HCT116 (cell line): ENCODE data around the gene SDK2. TPM values are rescaled to one million over a fixed set of nuclear protein-coding genes. Genes with fewer than 3 reads are reported as not detected.

ENCODE experiments used
- ATAC-seq: fragments of 200-7000 bp; cut with Tn5 transposase; 2 replicates; pipeline ENCODE4 v1.9.1; 2020; ENCODE audit warnings: mild to moderate bottlenecking, moderate library complexity
- BruUV-seq: library from RNA; stranded (reverse); fragments of 400-500 nt; replicated peaks from 2 replicates; lab custom pipeline; 2021; lab: Mats Ljungman, UMichigan
- CTCF ChIA-PET: fragments of 300-600 bp; sonication (Branson Sonifier 250); formaldehyde crosslinking; loops from one replicate; lab custom pipeline; 2021; ENCODE audit warnings: antibody characterized with exemption; lab: Charles Lee
- POLR2A ChIA-PET: fragments of 300-600, 350-600 bp; sonication (Branson Sonifier 250); formaldehyde crosslinking; loops from one replicate; lab custom pipeline; 2021; ENCODE audit warnings: antibody characterized with exemption; lab: Charles Lee
- RAD21 ChIA-PET, 2 experiments: fragments of 300-600 bp; sonication (Branson Sonifier 250); formaldehyde crosslinking; loops; one replicate each; lab custom pipeline; 2023; ENCODE audit warnings: low total read pairs in 2 of 2; ENCODE audit not compliant: uncharacterized antibody in 2 of 2, unreplicated experiment in 2 of 2, low non-redundant PET in 1 of 2; lab: Charles Lee
- DNase-seq: peaks from one replicate; pipeline ENCODE4 v3.0.0-alpha.2; 2010; ENCODE audit warnings: low read depth, low spot score
- H2AFZ ChIP-seq: fragments of 200-600 bp; shearing (Covaris generic), sonication (generic); 2 replicates; pipeline ENCODE4 v1.6.1; 2017; ENCODE audit warnings: low read depth, mixed run types, mixed read lengths, antibody characterized with exemption, low read length; ENCODE audit not compliant: poor library complexity, severe bottlenecking
- H3K27ac ChIP-seq: 2 replicates; pipeline ENCODE4 v1.5.1; 2012; ENCODE audit warnings: low read depth, low read length
- H3K27me3 ChIP-seq: fragments of 200-600 bp; sonication (generic); 2 replicates; pipeline ENCODE4 v1.6.1; 2016; ENCODE audit warnings: mixed run types, low read length, mixed read lengths; ENCODE audit not compliant: insufficient read depth
- H3K36me3 ChIP-seq, 2 experiments: fragments of 200-500 bp in 1 of 2; fragments of 200-600 bp in 1 of 2; sonication (Bioruptor generic) in 1 of 2; sonication (generic) in 1 of 2; 2 replicates each; pipeline versions ENCODE4 v1.5.1 to v1.6.1; 2014 to 2016; ENCODE audit warnings: low read length in 2 of 2, inconsistent platforms in 1 of 2, mixed read lengths in 1 of 2, mixed run types in 1 of 2; ENCODE audit not compliant: insufficient read depth in 2 of 2, control insufficient read depth in 1 of 2
- H3K4me1 ChIP-seq, 2 experiments: fragments of 200-600 bp in 1 of 2; sonication (generic) in 1 of 2; 2 replicates each; pipeline versions ENCODE4 v1.5.1 to v1.6.1; 2012 to 2017; ENCODE audit warnings: low read length in 2 of 2, inconsistent platforms in 1 of 2, mild to moderate bottlenecking in 1 of 2, mixed read lengths in 1 of 2, mixed run types in 1 of 2, moderate library complexity in 1 of 2; ENCODE audit not compliant: insufficient read depth in 2 of 2, control insufficient read depth in 1 of 2
- H3K4me2 ChIP-seq: fragments of 200-600 bp; sonication (generic); 2 replicates; pipeline ENCODE4 v1.6.1; 2017; ENCODE audit warnings: mixed run types, low read length, mixed read lengths
- H3K4me3 ChIP-seq, 2 experiments: fragments of 200-600 bp in 1 of 2; sonication (generic) in 1 of 2; replicated peaks in 1 of 2; 2 replicates each; pipeline ENCODE4 v1.5.1; 2011 to 2016; ENCODE audit warnings: low read length in 2 of 2, control low read depth in 1 of 2, low read depth in 1 of 2, mild to moderate bottlenecking in 1 of 2, mixed read lengths in 1 of 2, mixed run types in 1 of 2
- H3K79me2 ChIP-seq: fragments of 200-600 bp; sonication (generic); 2 replicates; pipeline ENCODE4 v1.6.1; 2017; ENCODE audit warnings: mild to moderate bottlenecking, mixed run types, low read length, moderate library complexity, mixed read lengths; ENCODE audit not compliant: insufficient read depth
- H3K9ac ChIP-seq: fragments of 200-600 bp; sonication (generic); 2 replicates; pipeline ENCODE4 v1.6.1; 2016; ENCODE audit warnings: low read length, mixed read lengths
- H3K9me2 ChIP-seq: fragments of 200-600 bp; sonication (generic), shearing (Covaris generic); 2 replicates; pipeline ENCODE4 v1.6.1; 2017; ENCODE audit warnings: mixed run types, mild to moderate bottlenecking, moderate library complexity; ENCODE audit not compliant: insufficient read depth
- H3K9me3 ChIP-seq, 2 experiments: fragments of 200-500 bp in 1 of 2; fragments of 200-600 bp in 1 of 2; sonication (Bioruptor generic) in 1 of 2; sonication (generic) in 1 of 2; 2 replicates each; pipeline ENCODE4 v1.6.1; 2014 to 2017; ENCODE audit warnings: low read length in 2 of 2, mixed read lengths in 2 of 2, inconsistent platforms in 1 of 2, low read depth in 1 of 2, mild to moderate bottlenecking in 1 of 2, mixed run types in 1 of 2, moderate library complexity in 1 of 2; ENCODE audit not compliant: control insufficient read depth in 1 of 2, insufficient read depth in 1 of 2
- H4K20me1 ChIP-seq: fragments of 200-600 bp; sonication (generic), shearing (Covaris generic); 2 replicates; pipeline ENCODE4 v1.6.1; 2017; ENCODE audit warnings: mixed run types, mild to moderate bottlenecking, moderate library complexity; ENCODE audit not compliant: insufficient read depth
- CEBPB ChIP-seq: IDR thresholded peaks from 2 replicates; pipeline ENCODE4 v1.6.1; 2012; ENCODE audit warnings: low read depth
- ELF1 ChIP-seq: IDR thresholded peaks from 2 replicates; pipeline ENCODE4 v1.6.1; 2012; ENCODE audit warnings: low read depth, borderline replicate concordance
- EZH2 ChIP-seq: fragments of 200-600 bp; sonication (generic); IDR thresholded peaks from 2 replicates; pipeline ENCODE4 v1.6.1; 2017; ENCODE audit warnings: antibody characterized with exemption, mixed run types
- FOSL1 ChIP-seq: IDR thresholded peaks from 2 replicates; pipeline ENCODE4 v1.6.1; 2012; ENCODE audit warnings: low read depth
- JUND ChIP-seq: IDR thresholded peaks from 2 replicates; pipeline ENCODE4 v1.6.1; 2012
- POLR2A ChIP-seq: IDR thresholded peaks from 2 replicates; pipeline ENCODE4 v1.7.0; 2011; ENCODE audit warnings: borderline replicate concordance; ENCODE audit not compliant: insufficient read depth, insufficient read length; ENCODE audit errors: extremely low read depth
- RAD21 ChIP-seq: IDR thresholded peaks from 2 replicates; pipeline ENCODE4 v1.6.1; 2012; ENCODE audit warnings: low read depth, mild to moderate bottlenecking
- SRF ChIP-seq: IDR thresholded peaks from 2 replicates; pipeline ENCODE4 v1.6.1; 2012; ENCODE audit warnings: low read depth
- TCF7L2 ChIP-seq: IDR thresholded peaks from 2 replicates; pipeline ENCODE4 v1.7.0; 2011; ENCODE audit warnings: borderline replicate concordance, inconsistent platforms; ENCODE audit not compliant: insufficient read depth, insufficient read length; ENCODE audit errors: extremely low read depth
- YY1 ChIP-seq: IDR thresholded peaks from 2 replicates; pipeline ENCODE4 v1.6.1; 2011; ENCODE audit warnings: low read length, low read depth, moderate library complexity, mild to moderate bottlenecking; ENCODE audit not compliant: insufficient replicate concordance; ENCODE audit errors: extremely low read depth
- ZFX ChIP-seq: fragments of 450-650 bp; IDR thresholded peaks from 2 replicates; pipeline ENCODE4 v1.6.1; 2017
- intact Hi-C: fragments of 100-400 bp; cut with micrococcal nuclease; formaldehyde crosslinking; loops from 2 replicates; pipeline ENCODE4 v1.10.0; 2022
- total RNA-seq: library from RNA; stranded (reverse); gene quantifications from one replicate; pipeline ENCODE4 v1.2.1, GENCODE V29; 2021; ENCODE audit not compliant: unreplicated experiment

Gene SDK2
- total RNA-seq, 1 experiment from 2014 or later: 0.10 TPM

GRCh38 chr17:73492125-73492820 is 152.0 kb downstream of the SDK2 start:
- Histone ChIP-seq H3K27ac (no peak overlapping the region), H4K20me1 (no peaks in the 10 kb centered on the region), H2AFZ (no peak overlapping the region), H3K36me3 (no peaks in the 10 kb centered on the region), H3K79me2 (no peaks in the 10 kb centered on the region), H3K4me2 (no peak overlapping the region), H3K27me3 (peaks cover 35% of the 10 kb centered on the region), H3K9me3 (no peaks in the 10 kb centered on the region), H3K4me3 (no peak overlapping the region), H3K9me2 (no peaks in the 10 kb centered on the region), H3K9ac (no peak overlapping the region), H3K4me1 (no peaks in the 10 kb centered on the region)
- RAD21 ChIA-PET: no interaction called here
- TF ChIP-seq SRF: no peak
- TF ChIP-seq ZFX: no peak
- TF ChIP-seq CEBPB: no peak
- intact Hi-C loops: no loop called here
- DNase-seq (no peak), ATAC-seq (no peak)
- BruUV-seq: no TSS peak
- POLR2A ChIA-PET: no interaction called here
- CTCF ChIA-PET: no interaction called here

- no peaks in the 10 kb centered on the region for H3K36me3 ChIP-seq
- no peaks in the 10 kb centered on the region for H3K79me2 ChIP-seq
- intact Hi-C loops: no loop called here
- no peak overlapping the region for H3K4me2 ChIP-seq
- DNase-seq (no peak), ATAC-seq (no peak)
- H3K9me3 ChIP-seq: no peaks in the 10 kb centered on the region
- TF ChIP-seq TCF7L2 (no peak), EZH2 (no peak), CEBPB (no peak), POLR2A (no peak), ELF1 (no peak), YY1 (no peak), FOSL1 (no peak), JUND (no peak), ZFX (no peak), RAD21 (no peak)
- no peaks in the 10 kb centered on the region for H3K9me2 ChIP-seq
- peaks cover 29% of the 10 kb centered on the region for H3K27me3 ChIP-seq
- H3K4me1 ChIP-seq: no peaks in the 10 kb centered on the region
- H3K27ac ChIP-seq: no peak overlapping the region
- no peaks in the 10 kb centered on the region for H4K20me1 ChIP-seq
- BruUV-seq: no TSS peak
- RAD21 ChIA-PET: no interaction called here
- POLR2A ChIA-PET: no interaction called here
- no peak overlapping the region for H3K4me3 ChIP-seq
- H2AFZ ChIP-seq: no peak overlapping the region
- CTCF ChIA-PET: no interaction called here
- H3K9ac ChIP-seq: no peak overlapping the region
These were observed 152.6 kb downstream of the SDK2 start for GRCh38 chr17:73491648-73492047.
